Choroid plexus epithelial cell (primary cell): Measurements from ENCODE around the gene CNPY3.

Experiments used
- DNase-seq: peaks from one replicate; pipeline ENCODE4 v3.0.0-alpha.2; 2010; ENCODE audit warnings: low read depth
- H3K4me3 ChIP-seq: 2 replicates; pipeline ENCODE4 v1.5.1; 2011; ENCODE audit warnings: low read depth, mild to moderate bottlenecking, control low read depth, low read length, moderate library complexity
- CTCF ChIP-seq: conservative IDR thresholded peaks from 2 replicates; pipeline ENCODE4 v1.5.1; 2011; ENCODE audit warnings: low read depth, mild to moderate bottlenecking, control low read depth, inconsistent platforms, low read length, moderate library complexity

Gene CNPY3

DNA sequence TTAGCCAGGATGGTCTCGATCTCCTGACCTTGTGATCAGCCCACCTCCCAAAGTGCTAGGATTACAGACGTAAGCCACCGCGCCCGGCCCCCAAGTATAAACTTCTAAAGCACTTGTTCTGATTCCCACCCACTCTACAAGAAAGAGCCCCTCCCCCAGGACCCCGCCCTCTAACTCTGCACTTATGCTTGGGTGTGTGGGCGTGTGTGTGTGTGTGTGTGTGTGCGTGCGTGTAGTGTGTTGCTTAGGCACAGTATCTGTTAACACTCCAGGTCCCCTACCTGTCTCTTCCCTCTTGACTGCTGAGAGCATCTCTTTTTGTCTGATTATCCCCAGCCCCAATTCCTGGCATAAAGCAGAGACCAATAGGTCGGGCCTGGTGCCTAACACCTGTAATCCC is 19.4 kb upstream of the CNPY3 start:
- DNase-seq = no peak
- no peak for TF ChIP-seq CTCF
- no peak overlapping the region for H3K4me3 ChIP-seq

- H3K4me3 ChIP-seq = peak overlapping the region; percentile 50
- TF ChIP-seq CTCF = peak; percentile 31
- peak; percentile 46 for DNase-seq
Measured at GRCh38 chr6:42911171-42912021, 17.9 kb upstream of the CNPY3 start.

GRCh38 chr6:42914546-42914945 is 14.7 kb upstream of the CNPY3 start:
- no peak overlapping the region for H3K4me3 ChIP-seq
- DNase-seq = no peak
- no peak for TF ChIP-seq CTCF

- H3K4me3 ChIP-seq = no peak within 1 kb of the TSS
- no peak for TF ChIP-seq CTCF
- DNase-seq = no peak
Measured at GRCh38 chr6:42915732-42916131, 13.5 kb upstream of the CNPY3 start, which contains the start of gene PTCRA. Gene PTCRA (plus strand): TSS chr6:42916053. CDS start chr6:42916070, 17 bp downstream.

GRCh38 chr6:42916288-42916687 is 13.0 kb upstream of the CNPY3 start:
- DNase-seq = no peak
- no peak for TF ChIP-seq CTCF
- no peak overlapping the region for H3K4me3 ChIP-seq

- no peak overlapping the region for H3K4me3 ChIP-seq
- no peak for TF ChIP-seq CTCF
- DNase-seq = no peak
Measured at GRCh38 chr6:42921801-42922200, 7.5 kb upstream of the CNPY3 start.

DNA sequence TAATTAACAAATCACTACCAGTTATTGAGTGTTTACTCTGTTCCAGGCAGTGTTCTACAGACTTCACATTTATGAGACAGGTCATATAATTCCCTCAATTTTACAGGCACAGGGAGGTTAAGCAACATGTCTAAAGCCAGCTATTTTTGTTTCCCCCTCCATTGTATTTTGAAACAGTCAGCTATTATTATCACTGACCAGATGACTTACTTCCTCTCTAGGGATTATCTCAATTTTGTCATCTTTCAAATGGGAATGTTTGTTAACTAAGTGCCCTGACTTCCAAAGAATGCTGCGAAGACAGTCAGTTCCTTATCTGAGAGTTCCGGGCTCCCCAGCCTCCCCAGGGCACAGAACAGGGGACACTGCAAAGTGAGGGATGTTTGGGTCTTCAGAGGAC is 5.6 kb upstream of the CNPY3 start:
- no peak for DNase-seq
- H3K4me3 ChIP-seq = no peak overlapping the region
- TF ChIP-seq CTCF = no peak
